Peyer's patch (tissue), 4 donors: ENCODE results near the gene IL24. TPM values are rescaled to one million over a fixed set of nuclear protein-coding genes. Genes with fewer than 3 reads are reported as not detected.
"Not testable (repeated sequence)": the region's sequence is repeated elsewhere in the genome, so short reads cannot be mapped to it uniquely, and the experiment has no call there.

Source experiments
- DNase-seq, 3 donors: peaks; one replicate each; pipeline ENCODE4 v3.0.0-alpha.2; 2017 to 2019
- H3K27ac ChIP-seq, 4 donors: fragments of 200-600 bp; sonication (generic); one replicate each; pipeline ENCODE4 v1.5.1; 2016 to 2019
- H3K27me3 ChIP-seq, 2 donors: fragments of 200-600 bp; sonication (generic); one replicate each; pipeline ENCODE4 v1.5.1; 2019
- H3K36me3 ChIP-seq, 3 donors: fragments of 200-600 bp; sonication (generic); one replicate each; pipeline ENCODE4 v1.5.1; 2016 to 2019
- H3K4me1 ChIP-seq, 4 donors: fragments of 200-600 bp; sonication (generic); one replicate each; pipeline ENCODE4 v1.5.1; 2016 to 2019
- H3K4me3 ChIP-seq, 4 donors: fragments of 200-600 bp; sonication (generic); 1 replicate in 3 of 4; 2 replicates in 1 of 4; pipeline ENCODE4 v1.5.1; 2016 to 2019; ENCODE audit warnings: mild to moderate bottlenecking in 1 of 4
- H3K9me3 ChIP-seq, 4 donors: fragments of 200-600 bp; sonication (generic); one replicate each; pipeline ENCODE4 v1.5.1; 2016 to 2019; ENCODE audit warnings: mild to moderate bottlenecking in 1 of 4
- CTCF ChIP-seq, 6 experiments: fragments of 450-650 bp in 4 of 6; fragments of 200-600 bp in 2 of 6; sonication (generic) in 1 of 6; IDR thresholded peaks; one replicate each; pipeline ENCODE4 v1.5.1; 2017 to 2019; ENCODE audit warnings: antibody characterized with exemption in 6 of 6, mild to moderate bottlenecking in 3 of 6, moderate library complexity in 1 of 6
- POLR2A ChIP-seq, 2 donors: fragments of 450-650 bp; IDR thresholded peaks; one replicate each; pipeline ENCODE4 v1.5.1; 2017; ENCODE audit warnings: antibody characterized with exemption in 2 of 2, mild to moderate bottlenecking in 2 of 2, moderate library complexity in 2 of 2
- total RNA-seq, 4 donors: library from RNA; depleted of rRNA; stranded (reverse); fragments of >200 nt; gene quantifications; one replicate each; pipeline ENCODE4 v1.1.0, GENCODE V29; 2016

Gene IL24
- total RNA-seq, 4 donors from 2014 or later: not detected

- Histone ChIP-seq H3K36me3 (no peaks in the 10 kb centered on the region), H3K4me3 (peak overlapping the region in 2 of 4 donors; percentile 16 to 56), H3K27me3 (no peaks in the 10 kb centered on the region), H3K9me3 (no peaks in the 10 kb centered on the region), H3K4me1 (peaks cover 0 to 16% (median 5%) of the 10 kb centered on the region in 4 donors), H3K27ac (peak overlapping the region in 1 of 4 donors; percentile 89)
- no peak for DNase-seq
- no peak for TF ChIP-seq POLR2A (IDR thresholded peaks at IDR 0.05)
- TF ChIP-seq CTCF (IDR thresholded peaks at IDR 0.05): no peak
Observed at GRCh38 chr1:206916000-206916709, 18.9 kb downstream of the IL24 start.

GRCh38 chr1:206918076-206918475 is 20.8 kb downstream of the IL24 start:
- Histone ChIP-seq H3K9me3 (no peaks in the 10 kb centered on the region), H3K27ac (peak overlapping the region in 1 of 4 donors; percentile 89), H3K4me3 (peak overlapping the region in 2 of 4 donors; percentile 48 to 56), H3K4me1 (peaks cover 0 to 20% (median 4%) of the 10 kb centered on the region in 4 donors), H3K36me3 (no peaks in the 10 kb centered on the region), H3K27me3 (no peaks in the 10 kb centered on the region)
- TF ChIP-seq POLR2A (IDR thresholded peaks at IDR 0.05) (no peak), CTCF (IDR thresholded peaks at IDR 0.05) (no peak)
- DNase-seq: no peak

GRCh38 chr1:206921772-206922265 is 24.6 kb downstream of the IL24 start, which contains the start of gene FCMR:
Gene FCMR, minus strand, starts transcription at chr1:206921941. Its CDS starts 87 bp downstream, at chr1:206921854.
- Histone ChIP-seq H3K9me3 (no peaks in the 10 kb centered on the region), H3K4me1 (peaks cover 0 to 35% (median 25%) of the 10 kb centered on the region in 4 donors), H3K27me3 (no peaks in the 10 kb centered on the region), H3K27ac (peak within 1 kb of the TSS; percentile 75 to 89 (median 88)), H3K36me3 (no peaks in the 10 kb centered on the region), H3K4me3 (peak within 1 kb of the TSS; percentile 36 to 56 (median 44))
- DNase-seq: peak in 2 of 3 donors; percentile 85 to 86
- TF ChIP-seq POLR2A (IDR thresholded peaks at IDR 0.05): peak in 1 of 2 donors; percentile 42
- TF ChIP-seq CTCF (IDR thresholded peaks at IDR 0.05): no peak

- H3K27ac ChIP-seq: peak overlapping the region; percentile 75 to 89 (median 88)
- no peaks in the 10 kb centered on the region for H3K27me3 ChIP-seq
- TF ChIP-seq POLR2A (IDR thresholded peaks at IDR 0.05) (no peak), CTCF (IDR thresholded peaks at IDR 0.05) (no peak)
- peaks cover 0 to 38% (median 25%) of the 10 kb centered on the region in 4 donors for H3K4me1 ChIP-seq
- peak overlapping the region in 2 of 4 donors; percentile 11 to 56 for H3K4me3 ChIP-seq
- no peaks in the 10 kb centered on the region for H3K9me3 ChIP-seq
- no peaks in the 10 kb centered on the region for H3K36me3 ChIP-seq
- DNase-seq: no peak
Observed at GRCh38 chr1:206922524-206922923, 25.3 kb downstream of the IL24 start.

GRCh38 chr1:206923009-206923960 is 26.0 kb downstream of the IL24 start:
- DNase-seq: peak in 2 of 3 donors; percentile 95
- H3K4me1 ChIP-seq: peaks cover 0 to 45% (median 25%) of the 10 kb centered on the region in 4 donors
- TF ChIP-seq CTCF (IDR thresholded peaks at IDR 0.05) (no peak), POLR2A (IDR thresholded peaks at IDR 0.05) (peak in 1 of 2 donors; percentile 22)

GRCh38 chr1:206923961-206924557 is 26.8 kb downstream of the IL24 start:
- not testable (repeated sequence) for H3K9me3 ChIP-seq, H3K4me3 ChIP-seq, DNase-seq, H3K36me3 ChIP-seq, H3K27me3 ChIP-seq
- Histone ChIP-seq H3K27ac (peak overlapping the region; percentile 75 to 89 (median 88)), H3K4me1 (peaks cover 0 to 46% (median 27%) of the 10 kb centered on the region in 4 donors)

More at GRCh38 chr1:206923009-206923960, 26.0 kb downstream of the IL24 start:
- no peaks in the 10 kb centered on the region for H3K36me3 ChIP-seq
- no peaks in the 10 kb centered on the region for H3K27me3 ChIP-seq
- peak overlapping the region; percentile 75 to 89 (median 88) for H3K27ac ChIP-seq
- H3K4me3 ChIP-seq: peak overlapping the region in 2 of 4 donors; percentile 11 to 56
- H3K9me3 ChIP-seq: no peaks in the 10 kb centered on the region
